Measurements from ENCODE around the gene SMIM1. TPM values are rescaled to one million over a fixed set of nuclear protein-coding genes. Genes with fewer than 3 reads are reported as not detected.

SMIM1 gene
- total RNA-seq, 1 donor from 2014 or later = 1.4 TPM

DNA sequence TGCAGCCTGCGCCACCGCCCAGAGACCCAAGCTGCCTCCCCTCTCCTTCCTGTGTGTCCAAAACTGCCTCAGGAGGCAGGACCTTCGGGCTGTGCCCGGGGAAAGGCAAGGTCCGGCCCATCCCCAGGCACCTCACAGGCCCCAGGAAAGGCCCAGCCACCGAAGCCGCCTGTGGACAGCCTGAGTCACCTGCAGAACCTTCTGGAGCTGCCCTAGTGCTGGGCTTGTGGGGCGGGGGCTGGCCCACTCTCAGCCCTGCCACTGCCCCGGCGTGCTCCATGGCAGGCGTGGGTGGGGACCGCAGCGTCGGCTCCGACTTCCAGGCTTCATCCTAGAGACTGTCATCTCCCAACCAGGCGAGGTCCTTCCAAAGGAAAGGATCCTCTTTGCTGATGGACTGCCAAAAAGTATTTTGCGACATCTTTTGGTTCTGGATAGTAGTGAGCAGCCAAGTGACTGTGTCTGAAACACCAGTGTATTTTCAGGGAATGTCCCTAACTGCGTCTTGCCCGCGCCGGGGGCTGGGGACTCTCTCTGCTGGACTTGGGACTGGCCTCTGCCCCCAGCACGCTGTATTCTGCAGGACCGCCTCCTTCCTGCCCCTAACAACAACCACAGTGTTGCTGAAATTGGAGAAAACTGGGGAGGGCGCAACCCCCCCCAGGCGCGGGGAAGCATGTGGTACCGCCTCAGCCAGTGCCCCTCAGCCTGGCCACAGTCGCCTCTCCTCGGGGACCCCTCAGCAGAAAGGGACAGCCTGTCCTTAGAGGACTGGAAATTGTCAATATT, 39.3 kb upstream of the SMIM1 start:
- Mint-ChIP-seq H3K4me3 (no peak overlapping the region), H3K9me3 (no peaks in the 10 kb centered on the region), H3K27ac (no peak overlapping the region), H3K27me3 (no peaks in the 10 kb centered on the region), H3K4me1 (peaks cover 3% of the 10 kb centered on the region), H3K36me3 (ENCODE audit: low read depth) (no peaks in the 10 kb centered on the region)
- intact Hi-C loops (cut with micrococcal nuclease) = no loop called here
- no peak for DNase-seq

- peaks cover 3% of the 10 kb centered on the region for H3K4me1 Mint-ChIP-seq
- H3K27ac Mint-ChIP-seq = no peak overlapping the region
- no peaks in the 10 kb centered on the region for H3K36me3 Mint-ChIP-seq (ENCODE audit: low read depth)
- DNase-seq = no peak
- intact Hi-C loops (cut with micrococcal nuclease) = no loop called here
- H3K27me3 Mint-ChIP-seq = no peaks in the 10 kb centered on the region
- H3K9me3 Mint-ChIP-seq = no peaks in the 10 kb centered on the region
- H3K4me3 Mint-ChIP-seq = no peak overlapping the region
Measured at GRCh38 chr1:3733883-3734589, 38.5 kb upstream of the SMIM1 start.

DNA sequence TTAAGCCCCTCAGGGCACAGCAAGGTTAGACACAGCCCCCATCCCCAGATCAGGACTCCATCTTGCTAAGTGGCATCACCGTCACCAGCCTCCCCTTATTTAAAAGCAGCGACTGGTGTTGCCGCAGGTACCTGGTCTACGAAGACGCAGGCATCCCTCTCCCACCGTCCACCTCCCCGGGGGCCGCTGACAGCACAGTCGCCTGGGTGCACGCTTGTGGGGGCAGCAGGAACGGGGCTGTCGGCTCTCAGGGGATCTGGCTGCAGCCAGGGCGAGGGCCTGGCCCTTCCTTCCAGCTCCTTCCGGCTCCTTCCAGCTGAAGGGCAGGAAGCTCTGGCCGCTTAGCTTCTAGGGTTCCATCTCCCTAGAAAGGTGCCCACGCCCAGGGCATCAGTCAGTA, 37.9 kb upstream of the SMIM1 start:
- Mint-ChIP-seq H3K4me1 (peaks cover 3% of the 10 kb centered on the region), H3K27ac (no peak overlapping the region), H3K4me3 (no peak overlapping the region), H3K27me3 (no peaks in the 10 kb centered on the region), H3K9me3 (no peaks in the 10 kb centered on the region), H3K36me3 (ENCODE audit: low read depth) (no peaks in the 10 kb centered on the region)
- DNase-seq = no peak
- intact Hi-C loops (cut with micrococcal nuclease) = no loop called here

- H3K4me1 Mint-ChIP-seq = peaks cover 3% of the 10 kb centered on the region
- H3K27me3 Mint-ChIP-seq = no peaks in the 10 kb centered on the region
- DNase-seq = no peak
- intact Hi-C loops (cut with micrococcal nuclease) = no loop called here
- no peak overlapping the region for H3K27ac Mint-ChIP-seq
- H3K9me3 Mint-ChIP-seq = no peaks in the 10 kb centered on the region
- H3K4me3 Mint-ChIP-seq = no peak overlapping the region
- no peaks in the 10 kb centered on the region for H3K36me3 Mint-ChIP-seq (ENCODE audit: low read depth)
Measured at GRCh38 chr1:3735027-3735681, 37.4 kb upstream of the SMIM1 start.

DNA sequence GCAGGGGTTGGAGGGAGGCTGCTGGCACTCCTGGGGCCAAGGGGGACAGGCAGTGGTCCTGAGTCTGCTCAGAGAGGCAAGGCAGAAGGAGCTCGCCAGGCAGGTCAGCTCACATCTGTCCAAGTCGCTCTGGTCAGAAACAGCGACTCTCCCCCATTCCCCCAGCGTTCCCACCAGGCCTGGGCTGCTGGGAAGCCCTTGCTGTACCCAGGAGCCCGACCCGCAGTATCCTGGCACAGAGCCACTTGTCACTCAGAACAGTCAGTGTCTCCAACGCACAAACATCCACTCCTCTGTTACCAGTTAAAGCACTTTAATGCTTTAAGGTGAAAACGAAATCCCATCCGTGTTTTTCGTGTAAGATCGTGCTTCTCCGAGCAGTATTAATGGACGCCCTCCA, 36.9 kb upstream of the SMIM1 start:
- no peak for DNase-seq
- H3K27ac Mint-ChIP-seq = no peak overlapping the region
- no peaks in the 10 kb centered on the region for H3K27me3 Mint-ChIP-seq
- intact Hi-C loops (cut with micrococcal nuclease) = no loop called here
- H3K4me3 Mint-ChIP-seq = no peak overlapping the region
- H3K36me3 Mint-ChIP-seq (ENCODE audit: low read depth) = no peaks in the 10 kb centered on the region
- no peaks in the 10 kb centered on the region for H3K9me3 Mint-ChIP-seq
- H3K4me1 Mint-ChIP-seq = peaks cover 3% of the 10 kb centered on the region

GRCh38 chr1:3736131-3736561, 36.4 kb upstream of the SMIM1 start:
- DNase-seq = no peak
- Mint-ChIP-seq H3K4me1 (peaks cover 3% of the 10 kb centered on the region), H3K4me3 (no peak overlapping the region), H3K27me3 (no peaks in the 10 kb centered on the region), H3K9me3 (no peaks in the 10 kb centered on the region), H3K27ac (no peak overlapping the region), H3K36me3 (ENCODE audit: low read depth) (no peaks in the 10 kb centered on the region)
- intact Hi-C loops (cut with micrococcal nuclease) = no loop called here

DNA sequence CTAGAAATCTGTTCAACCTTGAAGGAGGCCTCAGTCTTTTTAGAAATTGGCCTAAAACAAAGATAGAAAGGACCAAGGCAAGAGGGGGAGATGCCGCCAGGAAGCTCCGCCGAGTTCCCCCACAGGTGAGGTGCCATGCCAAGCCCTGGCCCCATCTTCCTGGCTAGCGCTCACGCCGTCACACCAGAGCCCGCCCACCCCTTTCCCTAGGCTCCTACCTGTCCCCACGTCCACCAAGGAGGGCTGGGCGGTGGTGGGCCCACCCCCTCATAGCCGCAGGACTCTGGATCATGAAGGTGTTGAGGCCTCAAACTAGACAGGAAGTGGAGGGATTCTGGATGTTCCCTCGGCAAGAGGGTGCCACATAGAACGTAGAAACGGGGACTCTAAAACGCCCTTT, 35.8 kb upstream of the SMIM1 start:
- H3K27me3 Mint-ChIP-seq = no peaks in the 10 kb centered on the region
- intact Hi-C loops (cut with micrococcal nuclease) = no loop called here
- DNase-seq = no peak
- H3K4me3 Mint-ChIP-seq = no peak overlapping the region
- H3K36me3 Mint-ChIP-seq (ENCODE audit: low read depth) = peaks cover 3% of the 10 kb centered on the region
- H3K4me1 Mint-ChIP-seq = peaks cover 5% of the 10 kb centered on the region
- H3K9me3 Mint-ChIP-seq = no peaks in the 10 kb centered on the region
- no peak overlapping the region for H3K27ac Mint-ChIP-seq

DNA sequence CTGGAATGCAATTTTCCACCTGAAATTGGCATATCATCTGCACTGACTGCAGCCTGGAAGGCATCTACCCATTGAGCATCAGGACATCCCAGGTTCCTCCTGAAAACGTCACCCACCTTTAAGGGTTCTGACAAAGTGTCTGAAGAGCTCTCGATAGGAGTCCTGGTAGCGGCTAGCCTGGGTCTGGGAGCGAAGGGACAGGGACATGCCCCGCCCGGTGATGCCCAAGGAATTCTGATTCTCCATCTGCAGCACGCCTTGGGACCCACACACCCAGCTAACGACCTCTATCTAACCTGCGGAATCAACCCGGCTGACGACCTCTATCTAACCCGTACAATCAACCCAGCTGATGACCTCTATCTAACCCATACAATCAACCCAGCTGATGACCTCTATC, 33.6 kb upstream of the SMIM1 start:
- Mint-ChIP-seq H3K4me3 (no peak overlapping the region), H3K36me3 (ENCODE audit: low read depth) (peaks cover 7% of the 10 kb centered on the region)

DNA sequence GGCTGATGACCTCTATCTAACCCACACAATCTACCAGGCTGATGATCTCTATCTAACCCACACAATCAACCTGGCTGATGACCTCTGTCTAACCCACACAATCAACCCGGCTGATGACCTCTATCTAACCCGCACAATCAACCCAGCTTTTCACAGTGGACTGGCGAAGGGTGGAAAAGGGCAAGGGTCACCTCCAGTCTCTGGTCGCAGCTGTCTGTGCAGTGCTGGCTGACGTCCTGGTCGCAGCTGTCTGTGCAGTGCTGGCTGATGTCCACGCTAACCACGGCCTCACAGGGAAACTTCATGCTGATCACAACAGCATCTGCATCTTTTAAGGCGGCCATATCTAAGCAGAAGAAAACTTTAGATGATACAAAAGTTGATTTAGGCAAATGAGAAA, 32.5 kb upstream of the SMIM1 start:
- intact Hi-C loops (cut with micrococcal nuclease) = no loop called here
- H3K27me3 Mint-ChIP-seq = no peaks in the 10 kb centered on the region
- DNase-seq = no peak
- H3K27ac Mint-ChIP-seq = no peak overlapping the region
- H3K9me3 Mint-ChIP-seq = no peaks in the 10 kb centered on the region
- H3K4me1 Mint-ChIP-seq = peaks cover 6% of the 10 kb centered on the region
- H3K4me3 Mint-ChIP-seq = no peak overlapping the region
- H3K36me3 Mint-ChIP-seq (ENCODE audit: low read depth) = peaks cover 7% of the 10 kb centered on the region

More for the DNA sequence above, 33.6 kb upstream of the SMIM1 start:
- Mint-ChIP-seq H3K27me3 (no peaks in the 10 kb centered on the region), H3K9me3 (no peaks in the 10 kb centered on the region), H3K4me1 (peaks cover 5% of the 10 kb centered on the region), H3K27ac (no peak overlapping the region)
- DNase-seq = no peak
- intact Hi-C loops (cut with micrococcal nuclease) = no loop called here

DNA sequence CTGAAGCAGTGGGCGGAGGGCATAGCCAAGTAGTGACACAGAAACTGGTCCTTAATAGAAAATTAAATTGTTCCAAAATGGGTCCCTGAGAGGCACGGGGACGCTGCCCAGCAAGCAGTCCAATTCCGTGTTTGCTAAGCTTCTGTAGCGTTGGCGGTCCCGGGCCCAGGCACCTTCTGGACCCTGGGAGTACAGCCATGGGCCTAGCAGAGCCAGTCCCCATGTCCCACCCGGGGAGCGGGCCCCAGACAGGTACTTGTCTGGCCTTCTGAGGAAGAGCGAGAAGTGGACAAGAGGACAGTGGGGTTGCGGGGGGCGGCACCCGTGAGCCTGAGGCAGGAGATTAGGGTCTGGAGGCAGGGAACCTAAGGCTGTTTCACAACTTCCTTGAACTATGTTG, 31.8 kb upstream of the SMIM1 start:
- no peaks in the 10 kb centered on the region for H3K27me3 Mint-ChIP-seq
- H3K4me1 Mint-ChIP-seq = peaks cover 10% of the 10 kb centered on the region
- no peak overlapping the region for H3K27ac Mint-ChIP-seq
- no peaks in the 10 kb centered on the region for H3K9me3 Mint-ChIP-seq
- H3K4me3 Mint-ChIP-seq = no peak overlapping the region
- no peak for DNase-seq
- intact Hi-C loops (cut with micrococcal nuclease) = no loop called here
- H3K36me3 Mint-ChIP-seq (ENCODE audit: low read depth) = peaks cover 7% of the 10 kb centered on the region

GRCh38 chr1:3741566-3742438, 30.7 kb upstream of the SMIM1 start:
- no peaks in the 10 kb centered on the region for H3K27me3 Mint-ChIP-seq
- H3K9me3 Mint-ChIP-seq = no peaks in the 10 kb centered on the region
- intact Hi-C loops (cut with micrococcal nuclease) = no loop called here
- H3K4me1 Mint-ChIP-seq = peaks cover 11% of the 10 kb centered on the region
- no peak for DNase-seq
- no peak overlapping the region for H3K27ac Mint-ChIP-seq
- no peak overlapping the region for H3K4me3 Mint-ChIP-seq
- H3K36me3 Mint-ChIP-seq (ENCODE audit: low read depth) = peaks cover 7% of the 10 kb centered on the region

DNA sequence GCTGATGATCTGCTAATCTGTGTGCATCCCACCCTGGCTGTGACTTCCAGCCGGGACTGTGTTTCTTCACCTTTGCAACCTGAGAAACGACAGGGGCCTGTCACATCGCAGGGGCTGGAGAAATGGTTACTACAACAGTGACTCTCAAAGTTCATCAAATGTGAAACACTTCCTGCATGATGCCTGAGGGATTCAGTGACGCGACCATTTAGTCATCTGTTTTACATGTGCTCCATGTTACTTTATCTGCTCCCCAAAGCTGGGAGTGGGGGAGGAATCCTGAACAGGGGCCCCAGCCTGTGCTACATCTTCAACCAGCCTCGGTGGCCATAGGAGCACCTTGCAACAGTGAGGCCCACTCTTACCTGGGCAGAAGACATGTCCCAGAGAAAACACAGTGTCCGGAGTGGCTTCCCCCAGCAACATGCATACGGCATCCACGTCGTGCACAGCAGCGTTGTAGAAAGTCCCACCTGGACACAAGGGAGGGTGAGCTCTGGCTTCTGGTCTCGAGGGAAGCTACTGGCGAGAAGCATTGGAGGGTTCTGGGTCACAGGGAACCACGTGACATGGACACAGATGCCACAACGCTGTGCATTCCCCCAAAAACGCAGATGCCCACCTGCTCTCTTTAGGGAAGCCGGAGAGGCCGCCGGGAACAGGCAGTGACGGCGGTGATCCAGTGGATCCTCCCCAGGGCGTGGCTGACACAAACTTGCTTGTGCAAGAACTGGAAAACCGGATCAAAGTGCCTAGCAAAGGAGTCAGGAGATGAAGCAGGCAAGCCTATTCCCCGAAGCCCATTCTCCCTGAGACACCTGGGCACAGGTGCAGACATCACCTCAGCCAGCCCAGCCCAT, 29.9 kb upstream of the SMIM1 start:
- no peak overlapping the region for H3K27ac Mint-ChIP-seq
- peaks cover 12% of the 10 kb centered on the region for H3K4me1 Mint-ChIP-seq
- no peak overlapping the region for H3K4me3 Mint-ChIP-seq
- H3K27me3 Mint-ChIP-seq = no peaks in the 10 kb centered on the region
- peaks cover 7% of the 10 kb centered on the region for H3K36me3 Mint-ChIP-seq (ENCODE audit: low read depth)
- intact Hi-C loops (cut with micrococcal nuclease) = no loop called here
- no peaks in the 10 kb centered on the region for H3K9me3 Mint-ChIP-seq
- DNase-seq = no peak

GRCh38 chr1:3743421-3743820, 29.1 kb upstream of the SMIM1 start:
- intact Hi-C loops (cut with micrococcal nuclease) = no loop called here
- no peak overlapping the region for H3K4me3 Mint-ChIP-seq
- no peak for DNase-seq
- H3K27me3 Mint-ChIP-seq = no peaks in the 10 kb centered on the region
- peaks cover 19% of the 10 kb centered on the region for H3K4me1 Mint-ChIP-seq
- peaks cover 7% of the 10 kb centered on the region for H3K36me3 Mint-ChIP-seq (ENCODE audit: low read depth)
- H3K27ac Mint-ChIP-seq = no peak overlapping the region
- no peaks in the 10 kb centered on the region for H3K9me3 Mint-ChIP-seq

Data from activated CD4-positive, alpha-beta T cell treated with anti-CD3 and anti-CD28 coated beads, Interleukin-2, amount 10 ng/mL, durations not matched to agents 24 days and 14 days (primary cell).